A549 (cell line): ENCODE results near the gene HOMER1.

Source experiments
- CEBPB ChIP-seq, 2 experiments: fragments of >200 bp in 1 of 2; sonication (Bioruptor Twin) in 1 of 2; formaldehyde crosslinking in 1 of 2; IDR thresholded peaks; 2 replicates each; pipeline ENCODE4 v1.6.1; 2012 to 2016
- CTCF ChIP-seq: fragments of >200 bp; sonication (Bioruptor Twin); formaldehyde crosslinking; IDR thresholded peaks from 3 replicates; pipeline ENCODE4 v1.5.1; 2016
- HDAC2 ChIP-seq: fragments of 200-600 bp; sonication (generic); IDR thresholded peaks from 2 replicates; pipeline ENCODE4 v1.6.1; 2016
- JUN ChIP-seq, 2 experiments: fragments of >200 bp; sonication (Bioruptor Twin); formaldehyde crosslinking; IDR thresholded peaks; 2 replicates in 1 of 2; 3 replicates in 1 of 2; pipeline ENCODE4 v1.6.1; 2016 to 2017
- MYC ChIP-seq: IDR thresholded peaks from 2 replicates; pipeline ENCODE4 v1.6.1; 2012; ENCODE audit warnings: mild to moderate bottlenecking, inconsistent platforms, low read length, improper control_type of control experiment, borderline replicate concordance
- POLR2A ChIP-seq: IDR thresholded peaks from 2 replicates; pipeline ENCODE4 v1.6.1; 2012; ENCODE audit warnings: mild to moderate bottlenecking, low read length
- ZC3H11A ChIP-seq: fragments of 450-650 bp; IDR thresholded peaks from 2 replicates; pipeline ENCODE4 v1.6.1; 2014; ENCODE audit warnings: antibody characterized with exemption, mild to moderate bottlenecking

DNA sequence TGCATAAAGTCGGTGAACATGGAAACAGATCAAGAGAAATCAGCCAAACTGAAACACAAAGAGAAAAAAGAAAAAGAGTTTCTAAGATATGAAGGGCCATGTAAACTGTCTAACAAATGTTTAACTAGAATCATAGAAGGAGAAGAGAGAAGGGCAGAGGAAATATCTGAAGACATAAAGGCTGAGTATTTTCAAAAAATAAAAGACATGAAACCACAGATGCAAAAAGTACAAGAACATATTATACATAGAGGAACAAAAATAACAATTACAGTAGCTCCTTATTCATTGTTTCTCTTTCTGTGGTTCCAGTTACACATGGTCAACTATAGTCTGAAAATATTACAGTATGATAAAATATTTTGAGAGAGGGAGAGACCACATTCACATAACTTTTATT is 106.3 kb downstream of the HOMER1 start:
- no peak for TF ChIP-seq HDAC2
- TF ChIP-seq CTCF, result no peak
- no peak for TF ChIP-seq JUN (IDR thresholded peaks at IDR 0.05)
- TF ChIP-seq POLR2A, result no peak
- TF ChIP-seq MYC, result no peak
- no peak for TF ChIP-seq ZC3H11A
- TF ChIP-seq CEBPB (IDR thresholded peaks at IDR 0.05), result no peak
